Measurements from ENCODE around the gene UBE2M. TPM values are rescaled to one million over a fixed set of nuclear protein-coding genes. Genes with fewer than 3 reads are reported as not detected.

UBE2M gene
- polyA plus RNA-seq, 1 of the 3 experiments (the other 2 are of a cell fraction): 135 TPM

DNA sequence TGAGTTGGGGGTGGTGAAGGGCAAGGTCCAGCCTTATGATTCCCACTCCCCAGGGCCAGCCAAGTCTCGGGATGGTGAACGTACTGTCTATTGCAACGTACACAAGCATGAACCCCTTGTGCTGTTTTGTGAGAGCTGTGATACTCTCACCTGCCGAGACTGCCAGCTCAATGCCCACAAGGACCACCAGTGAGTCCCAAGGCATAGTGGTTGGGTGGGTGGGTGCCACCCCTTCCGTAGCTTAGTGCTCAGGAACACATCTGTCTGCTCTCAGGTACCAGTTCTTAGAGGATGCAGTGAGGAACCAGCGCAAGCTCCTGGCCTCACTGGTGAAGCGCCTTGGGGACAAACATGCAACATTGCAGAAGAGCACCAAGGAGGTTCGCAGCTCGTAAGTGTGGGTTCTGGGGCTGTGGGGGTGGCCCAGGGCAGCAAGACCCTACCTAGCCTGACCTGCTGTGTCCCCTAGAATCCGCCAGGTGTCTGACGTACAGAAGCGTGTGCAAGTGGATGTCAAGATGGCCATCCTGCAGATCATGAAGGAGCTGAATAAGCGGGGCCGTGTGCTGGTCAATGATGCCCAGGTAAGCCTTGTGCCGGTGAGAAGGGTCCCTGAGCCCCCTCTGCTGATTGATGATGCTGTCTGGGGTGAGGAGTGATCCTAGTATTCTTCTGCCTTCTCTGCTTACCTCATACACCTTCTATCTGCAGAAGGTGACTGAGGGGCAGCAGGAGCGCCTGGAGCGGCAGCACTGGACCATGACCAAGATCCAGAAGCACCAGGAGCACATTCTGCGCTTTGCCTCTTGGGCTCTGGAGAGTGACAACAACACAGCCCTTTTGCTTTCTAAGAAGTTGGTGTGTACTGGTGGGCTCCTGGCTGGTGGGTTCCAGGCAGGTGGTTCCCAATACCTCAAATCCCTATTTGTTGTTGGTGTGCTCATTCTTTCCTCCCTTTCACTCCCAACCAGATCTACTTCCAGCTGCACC is 10.8 kb downstream of the UBE2M start:
- peaks cover 54% of the 10 kb centered on the region for H3K79me2 ChIP-seq (ENCODE audit: insufficient read depth)

DNA sequence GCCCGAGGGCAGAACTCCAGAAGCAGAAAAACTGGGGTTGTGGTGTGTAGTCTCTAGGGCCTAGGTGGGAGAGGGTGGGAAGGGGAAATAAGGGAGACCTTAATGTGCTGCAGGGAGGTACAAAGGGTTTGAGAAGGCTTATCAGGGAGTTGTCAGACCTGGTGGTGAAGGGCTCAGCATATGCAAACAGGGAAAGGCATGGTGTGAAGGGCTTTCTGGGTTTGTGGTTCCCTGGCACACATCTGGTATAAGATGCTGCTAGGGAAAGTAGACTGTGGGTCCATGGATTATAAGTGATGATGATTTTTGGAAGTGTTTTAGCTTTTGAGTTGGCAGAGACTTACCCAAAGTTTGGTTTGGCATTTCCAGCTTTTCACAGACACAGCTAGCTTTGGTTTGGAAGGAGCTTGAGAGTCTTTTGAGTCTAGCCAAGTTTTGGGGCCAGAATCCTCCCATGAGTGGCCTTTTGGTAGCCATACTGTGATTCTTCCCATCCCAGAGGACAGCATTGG is 12.3 kb downstream of the UBE2M start:
- Histone ChIP-seq H3K4me1 (ENCODE audit: control insufficient read depth in 1 of 2, insufficient read depth in 2 of 2, low read depth in 1 of 2, low read length in 1 of 2) (peaks cover 11 to 20% of the 10 kb centered on the region in 2 experiments; a peak in 3 of 4 replicates), H4K20me1 (ENCODE audit: insufficient read depth) (peaks cover 56% of the 10 kb centered on the region), H3K4me3 (ENCODE audit: low read depth in 2 of 2, low read length in 1 of 2) (peak overlapping the region; percentile 94 to 97), H3K27ac (ENCODE audit: low read depth in 2 of 2, low read length in 1 of 2) (no peak overlapping the region), H2AFZ (ENCODE audit: low read depth) (no peak overlapping the region), H3K9me3 (no peaks in the 10 kb centered on the region), H3K4me2 (peak overlapping the region; percentile 99), H3K9ac (peak overlapping the region; percentile 82), H3K9me2 (no peaks in the 10 kb centered on the region), H3K79me2 (ENCODE audit: insufficient read depth) (peaks cover 54% of the 10 kb centered on the region), H3K36me3 (replicated peaks in 1 of 2; ENCODE audit: control insufficient read depth in 1 of 2, insufficient read depth in 2 of 2, low read length in 1 of 2) (peaks cover 35 to 56% of the 10 kb centered on the region in 2 experiments), H3F3A (replicated peaks; ENCODE audit: insufficient read depth) (peaks cover 24% of the 10 kb centered on the region), H3K27me3 (ENCODE audit: insufficient read depth) (no peaks in the 10 kb centered on the region)
- ChIA-PET POLR2A (interaction anchor here (2.8 to 4.0 kb wide), 3 partner anchors 7 to 26 kb away, joined by 23 to 45 read pairs (median 42); partner anchors contain the start of genes CHMP2A, UBE2M and ZBTB45), CTCF (interaction anchor here (1.0 to 2.3 kb wide), 3 partner anchors 8 to 32 kb away, joined by 5 to 10 read pairs (median 5); partner anchors contain the start of genes CHMP2A and ZBTB45)
- no peak for DNase-seq
- TF ChIP-seq ZBTB33 (IDR thresholded peaks at IDR 0.05; ENCODE audit: borderline replicate concordance, low read depth) (no peak), JUND (IDR thresholded peaks at IDR 0.05) (no peak), CHD2 (IDR thresholded peaks at IDR 0.05; ENCODE audit: low read length, partially characterized antibody) (no peak), SMC3 (IDR thresholded peaks at IDR 0.05; ENCODE audit: low read depth, low read length) (no peak), POLR2AphosphoS5 (IDR thresholded peaks at IDR 0.05; ENCODE audit: low read depth, low read length) (no peak), TAF1 (IDR thresholded peaks at IDR 0.05; ENCODE audit: borderline replicate concordance, low read depth, low read length) (no peak), SIN3A (IDR thresholded peaks at IDR 0.05; ENCODE audit: borderline replicate concordance, low read depth, low read length) (no peak), FOXJ3 (CRISPR knock-in tag; IDR thresholded peaks at IDR 0.05) (no peak), IRF3 (IDR thresholded peaks at IDR 0.05; ENCODE audit: low read depth, low read length) (no peak), RFX5 (IDR thresholded peaks at IDR 0.05; ENCODE audit: low read length) (no peak), ELF1 (IDR thresholded peaks at IDR 0.05) (no peak), TCF12 (IDR thresholded peaks at IDR 0.05) (no peak), NFIC (IDR thresholded peaks at IDR 0.05; ENCODE audit: borderline replicate concordance) (no peak)
- 5% methylated on average over 1 of the region's 1 CpG for WGBS (ENCODE audit: low lambda C conversion rate)

More for the DNA sequence above, 10.8 kb downstream of the UBE2M start:
- no peak for DNase-seq
- ChIA-PET POLR2A (interaction anchor here (1.1 kb wide), 1 partner anchor 12 kb away, joined by 3 read pairs; no protein-coding TSS in a partner anchor), CTCF (interaction anchor here (9.1 kb wide), 1 partner anchor 28 kb away, joined by 81 read pairs; the partner anchor contains the start of gene ZBTB45)
- TF ChIP-seq YY1 (IDR thresholded peaks at IDR 0.05; ENCODE audit: low read depth): no peak
- no peak for TF ChIP-seq FOXJ3 (CRISPR knock-in tag; IDR thresholded peaks at IDR 0.05)
- no peak for TF ChIP-seq TAF1 (IDR thresholded peaks at IDR 0.05; ENCODE audit: borderline replicate concordance, low read depth, low read length)
- no peak for TF ChIP-seq EZH2phosphoT487 (IDR thresholded peaks at IDR 0.05; ENCODE audit: borderline replicate concordance, low read depth)
- TF ChIP-seq IRF3 (IDR thresholded peaks at IDR 0.05; ENCODE audit: low read depth, low read length): no peak
- no peaks in the 10 kb centered on the region for H3K9me3 ChIP-seq
- peak overlapping the region; percentile 7 to 94; a peak in 2 of 4 replicates for H3K4me3 ChIP-seq (ENCODE audit: low read depth in 2 of 2, low read length in 1 of 2)
- H3K27me3 ChIP-seq (ENCODE audit: insufficient read depth): no peaks in the 10 kb centered on the region
- no peaks in the 10 kb centered on the region for H3K9me2 ChIP-seq
- WGBS (ENCODE audit: low lambda C conversion rate): 92% methylated on average over 17 of the region's 18 CpGs
- H3K36me3 ChIP-seq (replicated peaks in 1 of 2; ENCODE audit: control insufficient read depth in 1 of 2, insufficient read depth in 2 of 2, low read length in 1 of 2): peaks cover 45 to 71% of the 10 kb centered on the region in 2 experiments
- H2AFZ ChIP-seq (ENCODE audit: low read depth): no peak overlapping the region
- peaks cover 39% of the 10 kb centered on the region for H3F3A ChIP-seq (replicated peaks; ENCODE audit: insufficient read depth)
- H3K4me2 ChIP-seq: peak overlapping the region; percentile 99
- H4K20me1 ChIP-seq (ENCODE audit: insufficient read depth): peaks cover 56% of the 10 kb centered on the region
- no peak overlapping the region for H3K27ac ChIP-seq (ENCODE audit: low read depth in 2 of 2, low read length in 1 of 2)
- H3K4me1 ChIP-seq (ENCODE audit: control insufficient read depth in 1 of 2, insufficient read depth in 2 of 2, low read depth in 1 of 2, low read length in 1 of 2): peaks cover 11 to 21% of the 10 kb centered on the region in 2 experiments; a peak in 3 of 4 replicates
- H3K9ac ChIP-seq: no peak overlapping the region
